ENCODE data around the gene DISP3.

Gene DISP3

GRCh38 chr1:11543392-11543791 lies 64.4 kb downstream of the DISP3 start:
- no peak for DNase-seq (ENCODE audit: low spot score)

GRCh38 chr1:11543796-11544195 lies 64.8 kb downstream of the DISP3 start:
- no peak for DNase-seq (ENCODE audit: low spot score)

- DNase-seq (ENCODE audit: low spot score): no peak
Observed at GRCh38 chr1:11546456-11546855, 67.5 kb downstream of the DISP3 start.

GRCh38 chr1:11550664-11551283 lies 71.8 kb downstream of the DISP3 start:
- DNase-seq (ENCODE audit: low spot score): no peak

- DNase-seq (ENCODE audit: low spot score): no peak
Observed at GRCh38 chr1:11558276-11558675, 79.3 kb downstream of the DISP3 start.

- no peak for DNase-seq (ENCODE audit: low spot score)
Observed at GRCh38 chr1:11558871-11559590, 80.1 kb downstream of the DISP3 start.

- no peak for DNase-seq (ENCODE audit: low spot score)
Observed at GRCh38 chr1:11559591-11559970, 80.6 kb downstream of the DISP3 start.

GRCh38 chr1:11560061-11560460 lies 81.1 kb downstream of the DISP3 start:
- no peak for DNase-seq (ENCODE audit: low spot score)

- no peak for DNase-seq (ENCODE audit: low spot score)
Observed at GRCh38 chr1:11561740-11562139, 82.8 kb downstream of the DISP3 start.

- DNase-seq (ENCODE audit: low spot score): no peak
Observed at GRCh38 chr1:11562664-11563063, 83.7 kb downstream of the DISP3 start.

GRCh38 chr1:11563560-11564069 lies 84.7 kb downstream of the DISP3 start:
- DNase-seq (ENCODE audit: low spot score): peak; percentile 54

- no peak for DNase-seq (ENCODE audit: low spot score)
Observed at GRCh38 chr1:11564237-11564636, 85.3 kb downstream of the DISP3 start.

- DNase-seq (ENCODE audit: low spot score): no peak
Observed at GRCh38 chr1:11566042-11566850, 87.3 kb downstream of the DISP3 start.

GRCh38 chr1:11567244-11568065 lies 88.5 kb downstream of the DISP3 start:
- no peak for DNase-seq (ENCODE audit: low spot score)

GRCh38 chr1:11568687-11569086 lies 89.7 kb downstream of the DISP3 start:
- no peak for DNase-seq (ENCODE audit: low spot score)

GRCh38 chr1:11569551-11569950 lies 90.6 kb downstream of the DISP3 start:
- no peak for DNase-seq (ENCODE audit: low spot score)

- no peak for DNase-seq (ENCODE audit: low spot score)
Observed at GRCh38 chr1:11569954-11570353, 91.0 kb downstream of the DISP3 start.

GRCh38 chr1:11570821-11571380 lies 91.9 kb downstream of the DISP3 start:
- DNase-seq (ENCODE audit: low spot score): no peak

GRCh38 chr1:11571906-11572616 lies 93.1 kb downstream of the DISP3 start:
- DNase-seq (ENCODE audit: low spot score): peak; percentile 23

GRCh38 chr1:11573116-11573692 lies 94.2 kb downstream of the DISP3 start:
- no peak for DNase-seq (ENCODE audit: low spot score)

- DNase-seq (ENCODE audit: low spot score): no peak
Observed at GRCh38 chr1:11575553-11575952, 96.6 kb downstream of the DISP3 start.
